Measurements from ENCODE around the gene WDFY2.
A peak's percentile ranks its signal among the peaks of the same experiment; 100 is the strongest.

Gene WDFY2

DNA sequence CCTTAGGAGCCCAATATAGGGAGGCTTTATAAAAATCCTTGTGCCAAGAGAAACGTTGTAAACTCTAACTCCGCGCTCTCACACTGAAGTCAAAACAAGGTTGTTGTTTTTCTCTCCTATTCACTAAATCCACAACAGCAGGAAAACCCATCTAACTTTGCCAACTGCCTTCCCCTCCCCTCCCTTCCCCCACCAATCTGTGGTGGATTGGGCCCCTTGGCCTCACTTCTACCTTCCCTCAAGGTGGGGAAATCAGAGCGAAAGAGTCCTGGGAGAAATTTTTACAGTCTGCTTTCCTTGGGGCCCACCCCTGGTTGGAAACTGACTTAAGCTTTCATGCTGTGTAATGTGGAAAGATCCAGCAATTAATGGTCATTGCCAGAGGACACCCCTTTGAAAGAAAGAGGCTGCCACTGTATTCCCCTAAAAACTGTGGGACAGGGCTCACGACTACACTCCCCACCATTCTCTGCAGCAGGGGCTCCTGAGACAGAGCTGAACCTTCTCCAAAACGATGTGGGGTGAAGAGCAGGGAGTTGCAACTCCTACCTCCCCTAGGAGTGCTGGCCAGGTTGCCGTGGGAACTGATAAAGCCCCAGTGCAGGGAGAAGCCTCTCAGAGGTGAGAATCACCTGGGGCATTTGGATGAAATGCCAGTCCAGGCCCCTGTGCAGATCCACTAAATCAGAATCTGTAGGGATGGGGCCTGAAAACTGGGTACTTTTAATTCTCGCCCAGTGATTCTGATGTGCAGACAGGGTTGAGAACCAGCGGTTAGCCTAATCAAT is 218.6 kb downstream of the WDFY2 start:
- DNase-seq (ENCODE audit: low read depth) = no peak
- peak overlapping the region; percentile 75 for H3K4me3 ChIP-seq (ENCODE audit: low read length)
- TF ChIP-seq, protein P1, sequence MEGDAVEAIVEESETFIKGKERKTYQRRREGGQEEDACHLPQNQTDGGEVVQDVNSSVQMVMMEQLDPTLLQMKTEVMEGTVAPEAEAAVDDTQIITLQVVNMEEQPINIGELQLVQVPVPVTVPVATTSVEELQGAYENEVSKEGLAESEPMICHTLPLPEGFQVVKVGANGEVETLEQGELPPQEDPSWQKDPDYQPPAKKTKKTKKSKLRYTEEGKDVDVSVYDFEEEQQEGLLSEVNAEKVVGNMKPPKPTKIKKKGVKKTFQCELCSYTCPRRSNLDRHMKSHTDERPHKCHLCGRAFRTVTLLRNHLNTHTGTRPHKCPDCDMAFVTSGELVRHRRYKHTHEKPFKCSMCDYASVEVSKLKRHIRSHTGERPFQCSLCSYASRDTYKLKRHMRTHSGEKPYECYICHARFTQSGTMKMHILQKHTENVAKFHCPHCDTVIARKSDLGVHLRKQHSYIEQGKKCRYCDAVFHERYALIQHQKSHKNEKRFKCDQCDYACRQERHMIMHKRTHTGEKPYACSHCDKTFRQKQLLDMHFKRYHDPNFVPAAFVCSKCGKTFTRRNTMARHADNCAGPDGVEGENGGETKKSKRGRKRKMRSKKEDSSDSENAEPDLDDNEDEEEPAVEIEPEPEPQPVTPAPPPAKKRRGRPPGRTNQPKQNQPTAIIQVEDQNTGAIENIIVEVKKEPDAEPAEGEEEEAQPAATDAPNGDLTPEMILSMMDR (conservative IDR thresholded peaks at IDR 0.05; ENCODE audit: low read depth, low read length) = no peak

DNA sequence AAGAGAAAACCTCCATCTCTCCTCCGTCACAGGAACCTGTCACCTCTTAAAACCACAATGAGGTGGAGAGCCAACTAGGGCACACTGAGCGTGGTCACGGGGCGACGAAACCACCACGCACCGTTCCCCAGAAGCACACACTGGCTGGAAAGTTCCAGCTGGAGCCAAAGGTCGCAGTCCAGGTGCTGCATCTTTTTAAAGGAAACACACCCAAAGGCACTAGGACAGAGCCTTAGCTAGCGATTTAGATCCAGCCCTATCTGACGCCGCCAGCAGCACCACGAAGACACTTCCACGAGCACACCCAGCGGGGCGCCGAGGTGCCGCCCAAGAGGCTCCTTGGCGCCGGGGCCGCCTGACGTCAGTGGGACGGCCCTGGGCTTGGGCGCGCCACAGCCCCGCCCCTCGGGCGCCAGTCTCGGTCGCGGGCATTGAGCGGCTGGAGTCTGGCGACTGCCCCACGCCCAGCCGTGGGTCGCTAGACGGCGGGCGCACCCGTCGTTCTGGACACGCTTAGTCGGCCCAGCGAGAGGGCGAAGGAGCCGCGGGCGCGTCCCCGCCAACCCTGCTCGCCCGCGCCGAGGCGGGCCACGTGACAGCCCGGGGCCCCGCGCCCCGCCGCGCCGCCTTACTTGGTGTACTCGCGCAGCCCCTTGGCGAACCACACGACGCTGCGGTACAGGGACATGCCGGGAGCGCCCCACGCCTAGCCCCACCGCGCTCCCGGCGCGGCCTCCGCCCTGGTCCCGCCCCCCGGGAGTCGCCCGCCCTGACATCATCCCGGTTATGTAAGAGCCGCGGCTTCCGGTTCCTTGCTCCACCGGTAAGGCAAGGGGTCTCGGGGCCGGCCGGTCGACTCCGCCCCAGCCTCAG is 219.4 kb downstream of the WDFY2 start, which contains the start of gene DHRS12:
TSS of gene DHRS12 (minus strand) at position 742 of the 873 bp plus-strand sequence. CDS start 4,504 bp downstream, outside the sequence.
- TF ChIP-seq, protein P1 (conservative IDR thresholded peaks at IDR 0.05; ENCODE audit: low read depth, low read length) = no peak
- DNase-seq (ENCODE audit: low read depth) = no peak
- peak within 1 kb of the TSS; percentile 75 for H3K4me3 ChIP-seq (ENCODE audit: low read length)

DNA sequence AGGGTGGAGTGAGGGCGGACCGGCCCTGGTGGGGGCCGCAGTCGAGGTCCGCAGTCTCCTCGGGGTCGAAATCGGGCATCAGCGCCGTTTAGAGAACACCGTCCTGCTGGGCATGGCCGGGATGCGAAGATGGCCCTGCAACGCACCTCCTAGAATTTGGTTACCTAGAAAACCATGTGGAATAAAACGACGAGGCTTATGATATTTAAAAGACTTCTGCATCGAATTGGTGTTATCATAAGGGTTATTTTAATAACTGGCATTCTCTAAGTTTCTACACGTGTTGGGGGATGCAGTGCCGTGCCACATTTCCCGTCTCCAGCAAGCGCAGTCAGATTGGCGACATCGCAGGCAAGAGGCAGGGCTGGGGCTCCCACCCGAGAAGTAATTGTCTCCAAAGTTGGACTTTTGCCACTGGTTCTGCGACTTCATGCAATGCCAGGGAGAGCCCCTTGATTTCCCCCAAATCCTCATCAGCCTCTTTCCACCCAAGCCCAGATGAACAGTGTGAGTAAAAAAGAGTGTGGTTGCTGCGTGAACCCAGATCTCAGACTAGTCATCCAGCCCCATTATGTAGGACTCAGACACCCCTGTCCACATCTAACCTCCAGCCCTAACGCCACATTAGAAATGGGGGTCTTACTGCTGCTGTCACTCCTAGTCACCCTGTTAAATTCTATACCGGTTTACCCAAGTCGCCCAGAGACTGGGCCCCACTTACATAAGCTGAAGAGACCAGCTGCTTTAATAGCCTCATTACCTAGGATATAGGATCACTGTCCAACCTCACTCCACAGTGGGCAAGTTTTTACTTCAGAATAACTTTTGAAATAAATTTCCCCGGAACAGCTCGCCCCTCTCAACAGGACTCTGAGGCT is 220.3 kb downstream of the WDFY2 start:
- DNase-seq (ENCODE audit: low read depth) = no peak
- TF ChIP-seq, protein P1 (conservative IDR thresholded peaks at IDR 0.05; ENCODE audit: low read depth, low read length) = no peak
- H3K4me3 ChIP-seq (ENCODE audit: low read length) = peak overlapping the region; percentile 75

DNA sequence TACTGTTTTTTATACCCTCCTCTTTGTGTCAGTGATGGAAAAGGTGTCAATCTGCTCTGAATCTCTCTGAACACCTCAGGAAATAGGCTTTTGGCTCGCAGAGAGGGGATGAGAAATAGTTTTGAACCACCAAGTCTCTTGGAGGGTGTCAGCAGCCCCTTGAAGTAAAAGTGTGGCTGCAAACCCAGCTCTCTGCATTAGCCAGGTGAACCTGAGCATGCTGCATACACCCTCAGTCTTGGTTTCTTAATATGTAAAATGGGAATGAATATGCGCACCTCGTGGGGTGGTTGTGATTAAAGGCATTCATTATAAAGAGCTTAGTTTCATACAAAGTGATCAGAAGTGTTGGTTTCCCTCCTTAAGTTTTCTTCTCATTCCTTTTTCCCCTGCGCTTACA is 221.1 kb downstream of the WDFY2 start:
- no peak for DNase-seq (ENCODE audit: low read depth)
- H3K4me3 ChIP-seq (ENCODE audit: low read length) = no peak overlapping the region

DNA sequence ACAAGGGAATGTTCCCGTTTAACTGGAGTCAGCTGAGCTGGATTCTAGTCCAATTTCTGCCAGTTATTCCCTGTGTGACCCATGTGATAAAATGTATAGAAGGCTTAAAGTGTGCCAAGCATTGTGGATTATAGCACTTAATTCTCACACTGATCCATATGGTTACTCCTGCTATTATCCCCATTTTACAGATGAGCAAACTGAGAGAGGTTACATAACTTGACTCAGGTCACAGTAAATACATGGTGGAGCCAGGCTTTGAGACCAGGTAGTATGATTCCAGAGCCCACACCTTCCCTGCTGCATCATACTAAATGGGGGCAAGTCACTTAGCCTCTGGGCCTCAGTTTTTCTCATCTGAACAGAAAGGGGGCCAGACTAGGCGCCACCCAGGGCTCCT is 221.7 kb downstream of the WDFY2 start:
- no peak overlapping the region for H3K4me3 ChIP-seq (ENCODE audit: low read length)
- no peak for DNase-seq (ENCODE audit: low read depth)
- TF ChIP-seq, protein P1 (conservative IDR thresholded peaks at IDR 0.05; ENCODE audit: low read depth, low read length) = no peak

More for the DNA sequence above, 221.1 kb downstream of the WDFY2 start:
- TF ChIP-seq, protein P1 (conservative IDR thresholded peaks at IDR 0.05; ENCODE audit: low read depth, low read length) = no peak

DNA sequence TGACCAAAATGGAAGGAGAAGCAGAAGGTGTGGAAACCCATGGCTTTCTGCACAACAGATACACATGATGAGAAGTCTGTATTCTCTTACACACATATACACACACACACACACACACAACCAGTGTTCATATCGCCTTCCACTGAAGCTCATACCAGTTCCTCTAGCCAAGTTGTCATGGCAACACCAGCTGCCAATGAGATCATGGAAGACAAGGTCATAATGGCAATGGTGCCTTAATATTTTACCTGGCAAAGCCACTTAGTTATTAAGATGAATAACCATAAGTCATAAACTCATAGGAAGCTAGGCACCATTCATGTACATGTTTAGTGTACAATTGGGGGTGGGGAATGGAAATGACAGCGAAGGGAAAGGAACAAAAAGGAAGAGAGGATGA is 222.3 kb downstream of the WDFY2 start:
- TF ChIP-seq, protein P1 (conservative IDR thresholded peaks at IDR 0.05; ENCODE audit: low read depth, low read length) = no peak
- no peak for DNase-seq (ENCODE audit: low read depth)
- H3K4me3 ChIP-seq (ENCODE audit: low read length) = no peak overlapping the region
